Measurements from ENCODE around the gene SLC35A3.
A peak's percentile ranks its signal among the peaks of the same experiment; 100 is the strongest.
"Not testable (repeated sequence)": the region's sequence is repeated elsewhere in the genome, so short reads cannot be mapped to it uniquely, and the experiment has no call there.

Gene SLC35A3

GRCh38 chr1:100037656-100037926, 67.8 kb downstream of the SLC35A3 start:
- Histone ChIP-seq H3K4me1 (ENCODE audit: control insufficient read depth, insufficient read depth, low read length) (peaks cover 6% of the 10 kb centered on the region), H3K4me2 (ENCODE audit: low read length) (peak overlapping the region; percentile 93), H3K9me3 (replicated peaks; ENCODE audit: low read length) (no peaks in the 10 kb centered on the region), H3K36me3 (ENCODE audit: insufficient read depth, low read length) (no peaks in the 10 kb centered on the region), H3K9ac (ENCODE audit: low read depth, low read length) (peak overlapping the region; percentile 99), H3K27me3 (ENCODE audit: control insufficient read depth, insufficient read depth, low read length) (no peaks in the 10 kb centered on the region), H3K4me3 (ENCODE audit: low read length) (peak overlapping the region; percentile 98)

GRCh38 chr1:100037927-100038659, 68.3 kb downstream of the SLC35A3 start:
- H3K4me2 ChIP-seq (ENCODE audit: low read length), result peak overlapping the region; percentile 93
- H3K36me3 ChIP-seq (ENCODE audit: insufficient read depth, low read length), result no peaks in the 10 kb centered on the region
- no peaks in the 10 kb centered on the region for H3K9me3 ChIP-seq (replicated peaks; ENCODE audit: low read length)
- H3K9ac ChIP-seq (ENCODE audit: low read depth, low read length), result peak overlapping the region; percentile 99
- H3K4me3 ChIP-seq (ENCODE audit: low read length), result peak overlapping the region; percentile 98
- no peaks in the 10 kb centered on the region for H3K27me3 ChIP-seq (ENCODE audit: control insufficient read depth, insufficient read depth, low read length)
- H3K4me1 ChIP-seq (ENCODE audit: control insufficient read depth, insufficient read depth, low read length), result peaks cover 6% of the 10 kb centered on the region

GRCh38 chr1:100038660-100039287, 69.0 kb downstream of the SLC35A3 start:
- Histone ChIP-seq H3K4me3 (ENCODE audit: low read length) (peak overlapping the region; percentile 98), H3K4me2 (ENCODE audit: low read length) (peak overlapping the region; percentile 93), H3K27me3 (ENCODE audit: control insufficient read depth, insufficient read depth, low read length) (no peaks in the 10 kb centered on the region), H3K36me3 (ENCODE audit: insufficient read depth, low read length) (peaks cover 2% of the 10 kb centered on the region), H3K9ac (ENCODE audit: low read depth, low read length) (peak overlapping the region; percentile 99), H3K4me1 (ENCODE audit: control insufficient read depth, insufficient read depth, low read length) (peaks cover 6% of the 10 kb centered on the region), H3K9me3 (replicated peaks; ENCODE audit: low read length) (no peaks in the 10 kb centered on the region)

- peaks cover 6% of the 10 kb centered on the region for H3K4me1 ChIP-seq (ENCODE audit: control insufficient read depth, insufficient read depth, low read length)
- no peaks in the 10 kb centered on the region for H3K27me3 ChIP-seq (ENCODE audit: control insufficient read depth, insufficient read depth, low read length)
- H3K36me3 ChIP-seq (ENCODE audit: insufficient read depth, low read length), result peaks cover 2% of the 10 kb centered on the region
- H3K4me3 ChIP-seq (ENCODE audit: low read length), result peak overlapping the region; percentile 98
- H3K9ac ChIP-seq (ENCODE audit: low read depth, low read length), result peak overlapping the region; percentile 99
- H3K4me2 ChIP-seq (ENCODE audit: low read length), result peak overlapping the region; percentile 93
- no peaks in the 10 kb centered on the region for H3K9me3 ChIP-seq (replicated peaks; ENCODE audit: low read length)
Observed at GRCh38 chr1:100039591-100039990, 69.8 kb downstream of the SLC35A3 start.

GRCh38 chr1:100045206-100045605, 75.4 kb downstream of the SLC35A3 start:
- no peaks in the 10 kb centered on the region for H3K4me1 ChIP-seq (ENCODE audit: control insufficient read depth, insufficient read depth, low read length)
- H3K36me3 ChIP-seq (ENCODE audit: insufficient read depth, low read length), result peaks cover 2% of the 10 kb centered on the region
- no peak overlapping the region for H3K4me3 ChIP-seq (ENCODE audit: low read length)

GRCh38 chr1:100047235-100047708, 77.5 kb downstream of the SLC35A3 start:
- not testable (repeated sequence) for H3K9ac ChIP-seq (ENCODE audit: low read depth, low read length); H3K9me3 ChIP-seq (replicated peaks; ENCODE audit: low read length); H3K27me3 ChIP-seq (ENCODE audit: control insufficient read depth, insufficient read depth, low read length); H3K4me1 ChIP-seq (ENCODE audit: control insufficient read depth, insufficient read depth, low read length); H3K4me3 ChIP-seq (ENCODE audit: low read length); H3K4me2 ChIP-seq (ENCODE audit: low read length); H3K36me3 ChIP-seq (ENCODE audit: insufficient read depth, low read length)

More at GRCh38 chr1:100045206-100045605, 75.4 kb downstream of the SLC35A3 start:
- Histone ChIP-seq H3K9ac (ENCODE audit: low read depth, low read length) (no peak overlapping the region), H3K9me3 (replicated peaks; ENCODE audit: low read length) (no peaks in the 10 kb centered on the region), H3K27me3 (ENCODE audit: control insufficient read depth, insufficient read depth, low read length) (no peaks in the 10 kb centered on the region), H3K4me2 (ENCODE audit: low read length) (no peak overlapping the region)

GRCh38 chr1:100050139-100050538, 80.3 kb downstream of the SLC35A3 start:
- no peak overlapping the region for H3K9ac ChIP-seq (ENCODE audit: low read depth, low read length)
- no peaks in the 10 kb centered on the region for H3K4me1 ChIP-seq (ENCODE audit: control insufficient read depth, insufficient read depth, low read length)
- peaks cover 2% of the 10 kb centered on the region for H3K36me3 ChIP-seq (ENCODE audit: insufficient read depth, low read length)
- no peaks in the 10 kb centered on the region for H3K27me3 ChIP-seq (ENCODE audit: control insufficient read depth, insufficient read depth, low read length)
- no peak overlapping the region for H3K4me2 ChIP-seq (ENCODE audit: low read length)
- no peaks in the 10 kb centered on the region for H3K9me3 ChIP-seq (replicated peaks; ENCODE audit: low read length)
- no peak overlapping the region for H3K4me3 ChIP-seq (ENCODE audit: low read length)

- Histone ChIP-seq H3K4me3 (ENCODE audit: low read length) (no peak overlapping the region), H3K27me3 (ENCODE audit: control insufficient read depth, insufficient read depth, low read length) (no peaks in the 10 kb centered on the region), H3K4me2 (ENCODE audit: low read length) (no peak overlapping the region), H3K9me3 (replicated peaks; ENCODE audit: low read length) (no peaks in the 10 kb centered on the region), H3K4me1 (ENCODE audit: control insufficient read depth, insufficient read depth, low read length) (no peaks in the 10 kb centered on the region), H3K9ac (ENCODE audit: low read depth, low read length) (no peak overlapping the region), H3K36me3 (ENCODE audit: insufficient read depth, low read length) (peaks cover 2% of the 10 kb centered on the region)
Observed at GRCh38 chr1:100051401-100051800, 81.6 kb downstream of the SLC35A3 start.

GRCh38 chr1:100051893-100052292, 82.1 kb downstream of the SLC35A3 start:
- Histone ChIP-seq H3K36me3 (ENCODE audit: insufficient read depth, low read length) (peaks cover 2% of the 10 kb centered on the region), H3K4me2 (ENCODE audit: low read length) (no peak overlapping the region), H3K4me1 (ENCODE audit: control insufficient read depth, insufficient read depth, low read length) (no peaks in the 10 kb centered on the region), H3K27me3 (ENCODE audit: control insufficient read depth, insufficient read depth, low read length) (no peaks in the 10 kb centered on the region), H3K4me3 (ENCODE audit: low read length) (no peak overlapping the region), H3K9me3 (replicated peaks; ENCODE audit: low read length) (no peaks in the 10 kb centered on the region), H3K9ac (ENCODE audit: low read depth, low read length) (no peak overlapping the region)

GRCh38 chr1:100053119-100053518, 83.3 kb downstream of the SLC35A3 start:
- Histone ChIP-seq H3K9ac (ENCODE audit: low read depth, low read length) (no peak overlapping the region), H3K4me1 (ENCODE audit: control insufficient read depth, insufficient read depth, low read length) (no peaks in the 10 kb centered on the region), H3K27me3 (ENCODE audit: control insufficient read depth, insufficient read depth, low read length) (no peaks in the 10 kb centered on the region), H3K36me3 (ENCODE audit: insufficient read depth, low read length) (peaks cover 2% of the 10 kb centered on the region), H3K9me3 (replicated peaks; ENCODE audit: low read length) (no peaks in the 10 kb centered on the region), H3K4me3 (ENCODE audit: low read length) (no peak overlapping the region), H3K4me2 (ENCODE audit: low read length) (no peak overlapping the region)

GRCh38 chr1:100053727-100054126, 83.9 kb downstream of the SLC35A3 start:
- no peak overlapping the region for H3K4me3 ChIP-seq (ENCODE audit: low read length)
- H3K36me3 ChIP-seq (ENCODE audit: insufficient read depth, low read length), result peaks cover 8% of the 10 kb centered on the region
- no peaks in the 10 kb centered on the region for H3K4me1 ChIP-seq (ENCODE audit: control insufficient read depth, insufficient read depth, low read length)
- H3K9ac ChIP-seq (ENCODE audit: low read depth, low read length), result no peak overlapping the region
- no peaks in the 10 kb centered on the region for H3K9me3 ChIP-seq (replicated peaks; ENCODE audit: low read length)
- no peak overlapping the region for H3K4me2 ChIP-seq (ENCODE audit: low read length)
- no peaks in the 10 kb centered on the region for H3K27me3 ChIP-seq (ENCODE audit: control insufficient read depth, insufficient read depth, low read length)

GRCh38 chr1:100061681-100062080, 91.9 kb downstream of the SLC35A3 start:
- no peak overlapping the region for H3K4me2 ChIP-seq (ENCODE audit: low read length)
- no peaks in the 10 kb centered on the region for H3K27me3 ChIP-seq (ENCODE audit: control insufficient read depth, insufficient read depth, low read length)
- H3K4me1 ChIP-seq (ENCODE audit: control insufficient read depth, insufficient read depth, low read length), result no peaks in the 10 kb centered on the region
- no peak overlapping the region for H3K9ac ChIP-seq (ENCODE audit: low read depth, low read length)
- H3K9me3 ChIP-seq (replicated peaks; ENCODE audit: low read length), result no peaks in the 10 kb centered on the region
- H3K36me3 ChIP-seq (ENCODE audit: insufficient read depth, low read length), result peaks cover 55% of the 10 kb centered on the region
- no peak overlapping the region for H3K4me3 ChIP-seq (ENCODE audit: low read length)
